Upper lobe of left lung (tissue), 6 donors: ENCODE results near the gene TOP1. TPM values are rescaled to one million over a fixed set of nuclear protein-coding genes. Genes with fewer than 3 reads are reported as not detected.

Experiments
- ATAC-seq, 2 donors: fragments of 200-7000 bp; cut with Tn5 transposase; one replicate each; pipeline ENCODE4 v1.9.1; 2022; ENCODE audit warnings: mild to moderate bottlenecking in 2 of 2, moderate library complexity in 2 of 2; ENCODE audit not compliant: low FRiP score in 2 of 2
- DNase-seq, 2 donors: peaks; one replicate each; pipeline ENCODE4 v3.0.0-alpha.2; 2019 to 2020
- H3K27ac ChIP-seq, 4 donors: fragments of 200-600 bp; sonication (generic); one replicate each; pipeline ENCODE4 v1.5.1; 2016 to 2019
- H3K27me3 ChIP-seq, 4 donors: fragments of 200-600 bp; sonication (generic); one replicate each; pipeline ENCODE4 v1.5.1; 2017 to 2019
- H3K36me3 ChIP-seq, 4 donors: fragments of 200-600 bp; sonication (generic); one replicate each; pipeline ENCODE4 v1.5.1; 2016 to 2019
- H3K4me1 ChIP-seq, 4 donors: fragments of 200-600 bp; sonication (generic); one replicate each; pipeline ENCODE4 v1.5.1; 2018 to 2019
- H3K4me3 ChIP-seq, 4 donors: fragments of 200-600 bp; sonication (generic); one replicate each; pipeline ENCODE4 v1.5.1; 2017 to 2019; ENCODE audit warnings: mild to moderate bottlenecking in 2 of 4, moderate library complexity in 1 of 4
- H3K9me3 ChIP-seq, 4 donors: fragments of 200-600 bp; sonication (generic); one replicate each; pipeline ENCODE4 v1.5.1; 2018 to 2019
- CTCF ChIP-seq, 6 experiments: fragments of 450-650 bp in 4 of 6; fragments of 200-600 bp in 2 of 6; sonication (generic) in 2 of 6; IDR thresholded peaks; one replicate each; pipeline ENCODE4 v1.5.1; 2016 to 2019; ENCODE audit warnings: antibody characterized with exemption in 6 of 6
- EP300 ChIP-seq, 4 donors: sonication (generic); formaldehyde crosslinking; IDR thresholded peaks; one replicate each; pipeline ENCODE4 v1.5.1; 2017; ENCODE audit warnings: antibody characterized with exemption in 4 of 4, control low read depth in 2 of 4
- POLR2A ChIP-seq, 4 donors: fragments of 450-650 bp; IDR thresholded peaks; one replicate each; pipeline ENCODE4 v1.5.1; 2016 to 2017; ENCODE audit warnings: antibody characterized with exemption in 4 of 4, mild to moderate bottlenecking in 2 of 4
- POLR2AphosphoS5 ChIP-seq, 2 donors: sonication (generic); formaldehyde crosslinking; IDR thresholded peaks; one replicate each; pipeline ENCODE4 v1.5.1; 2017; ENCODE audit warnings: antibody characterized with exemption in 2 of 2
- WGBS, 2 donors: methylation state at CpG; one replicate each; pipeline ENCODE4 v1.1.5; 2017 to 2018; 5-methylcytosine and 5-hydroxymethylcytosine counted together
- total RNA-seq, 6 donors: library from RNA; depleted of rRNA in 4 of 6; stranded (reverse); fragments of >200 nt in 4 of 6; gene quantifications; one replicate each; pipeline versions ENCODE4 v1.1.0 to v1.2.1, GENCODE V29; 2016 to 2021
- donor health status: DM: no; HTN: no; CAD: no; lungs with moderate emphysema.
- donor health status: DM: no; HTN: yes; CAD: no; lungs with severe emphysema.

TOP1 gene
- total RNA-seq, 6 donors from 2014 or later: 39.8 to 94.2 (median 49.0) TPM

GRCh38 chr20:41135187-41135887 lies 106.7 kb downstream of the TOP1 start:
- no peaks in the 10 kb centered on the region for H3K36me3 ChIP-seq
- no peak overlapping the region for H3K27ac ChIP-seq
- no peaks in the 10 kb centered on the region for H3K9me3 ChIP-seq
- TF ChIP-seq CTCF (IDR thresholded peaks at IDR 0.05) (peak; percentile 55 to 81 (median 74)), POLR2AphosphoS5 (IDR thresholded peaks at IDR 0.05) (no peak)
- WGBS, 2 donors: 46 to 56% methylated on average over 12 to 13 of the region's 13 CpGs
- no peaks in the 10 kb centered on the region for H3K27me3 ChIP-seq
- peak in 1 of 2 donors; percentile 56 for ATAC-seq
- peak in 1 of 2 donors; percentile 52 for DNase-seq
- peaks cover 19 to 38% (median 30%) of the 10 kb centered on the region in 4 donors for H3K4me1 ChIP-seq
- no peak overlapping the region for H3K4me3 ChIP-seq

- no peak for ATAC-seq
- WGBS, 2 donors: 36 to 41% methylated on average over 22 to 23 of the region's 23 CpGs
- no peak for DNase-seq
- H3K9me3 ChIP-seq: no peaks in the 10 kb centered on the region
- TF ChIP-seq EP300 (IDR thresholded peaks at IDR 0.05) (no peak), CTCF (IDR thresholded peaks at IDR 0.05) (no peak), POLR2A (IDR thresholded peaks at IDR 0.05) (no peak), POLR2AphosphoS5 (IDR thresholded peaks at IDR 0.05) (no peak)
- H3K4me1 ChIP-seq: peaks cover 26 to 46% (median 37%) of the 10 kb centered on the region in 4 donors
- H3K27me3 ChIP-seq: no peaks in the 10 kb centered on the region
- no peaks in the 10 kb centered on the region for H3K36me3 ChIP-seq
- H3K27ac ChIP-seq: peak overlapping the region; percentile 84 to 98 (median 96)
- H3K4me3 ChIP-seq: peak overlapping the region; percentile 62 to 98 (median 93)
These were observed 107.5 kb downstream of the TOP1 start for GRCh38 chr20:41135888-41136679.

GRCh38 chr20:41136680-41137613 lies 108.3 kb downstream of the TOP1 start, which contains the start of gene PLCG1:
Gene PLCG1 (plus strand): TSS chr20:41137543. CDS start chr20:41137642, 99 bp downstream.
- Histone ChIP-seq H3K4me1 (peaks cover 33 to 54% (median 46%) of the 10 kb centered on the region in 4 donors), H3K36me3 (no peaks in the 10 kb centered on the region), H3K27me3 (no peaks in the 10 kb centered on the region), H3K27ac (peak within 1 kb of the TSS; percentile 84 to 98 (median 96)), H3K4me3 (peak within 1 kb of the TSS; percentile 62 to 98 (median 93)), H3K9me3 (no peaks in the 10 kb centered on the region)
- ATAC-seq (peak; percentile 88 to 94), DNase-seq (peak; percentile 88 to 98)
- 0% methylated on average over 3 to 9 of the region's 121 CpGs for WGBS, 2 donors
- TF ChIP-seq POLR2A (IDR thresholded peaks at IDR 0.05): peak in 3 of 4 donors; percentile 78 to 85 (median 85)
- TF ChIP-seq EP300 (IDR thresholded peaks at IDR 0.05): peak in 1 of 4 donors; percentile 35
- TF ChIP-seq POLR2AphosphoS5 (IDR thresholded peaks at IDR 0.05): peak; percentile 78 to 84
- TF ChIP-seq CTCF (IDR thresholded peaks at IDR 0.05): peak in 4 of 6 experiments; percentile 24 to 51 (median 34)

- H3K27ac ChIP-seq: peak overlapping the region; percentile 84 to 98 (median 96)
- whole genome bisulfite sequencing, 2 donors: 0 to 5% methylated on average over 4 to 19 of the region's 66 CpGs
- H3K4me1 ChIP-seq: peaks cover 41 to 63% (median 54%) of the 10 kb centered on the region in 4 donors
- H3K4me3 ChIP-seq: peak overlapping the region; percentile 62 to 98 (median 93)
- no peaks in the 10 kb centered on the region for H3K27me3 ChIP-seq
- DNase-seq (peak; percentile 77 to 93), ATAC-seq (peak; percentile 27 to 58)
- H3K36me3 ChIP-seq: no peaks in the 10 kb centered on the region
- H3K9me3 ChIP-seq: no peaks in the 10 kb centered on the region
- TF ChIP-seq POLR2A (IDR thresholded peaks at IDR 0.05): peak in 1 of 4 donors; percentile 34
- TF ChIP-seq CTCF (IDR thresholded peaks at IDR 0.05): no peak
- peak in 1 of 4 donors; percentile 17 for TF ChIP-seq EP300 (IDR thresholded peaks at IDR 0.05)
- TF ChIP-seq POLR2AphosphoS5 (IDR thresholded peaks at IDR 0.05): peak; percentile 23 to 49
These were observed 109.2 kb downstream of the TOP1 start for GRCh38 chr20:41137614-41138474.
